MCF 10A (cell line): Measurements from ENCODE around the gene TAL1. TPM values are rescaled to one million over a fixed set of nuclear protein-coding genes. Genes with fewer than 3 reads are reported as not detected.

ENCODE experiments used
- BruUV-seq: library from RNA; stranded (reverse); fragments of 400-500 nt; replicated peaks from 2 replicates; lab custom pipeline; 2021; lab: Mats Ljungman, UMichigan
- CTCF ChIA-PET: fragments of 300-600 bp; sonication (Branson Sonifier 250); formaldehyde crosslinking; extraction: SDS; loops from one replicate; lab custom pipeline; 2021; ENCODE audit warnings: antibody characterized with exemption, inconsistent platforms; lab: Yijun Ruan, JAX
- POLR2A ChIA-PET: fragments of 300-600, 350-650 bp; sonication (Branson Sonifier 250); formaldehyde crosslinking; extraction: SDS; loops from one replicate; lab custom pipeline; 2020; ENCODE audit warnings: antibody characterized with exemption, inconsistent platforms; lab: Yijun Ruan, JAX
- DNase-seq: peaks from one replicate; pipeline ENCODE4 v3.0.0-alpha.2; 2018; ENCODE audit not compliant: unreplicated experiment
- H3K27ac Mint-ChIP-seq: one replicate; pipeline ENCODE4 v1.8.0; 2022; ENCODE audit warnings: mild to moderate bottlenecking, low read depth, mixed read lengths; ENCODE audit not compliant: unreplicated experiment
- H3K27me3 Mint-ChIP-seq: one replicate; pipeline ENCODE4 v1.8.0; 2022; ENCODE audit warnings: mixed read lengths; ENCODE audit not compliant: insufficient read depth, unreplicated experiment
- H3K36me3 Mint-ChIP-seq: one replicate; pipeline ENCODE4 v1.8.0; 2022; ENCODE audit warnings: mild to moderate bottlenecking, moderate library complexity, mixed read lengths; ENCODE audit not compliant: insufficient read depth, unreplicated experiment
- H3K4me1 Mint-ChIP-seq: one replicate; pipeline ENCODE4 v1.8.0; 2022; ENCODE audit warnings: mixed read lengths; ENCODE audit not compliant: insufficient read depth, unreplicated experiment
- H3K4me3 Mint-ChIP-seq: one replicate; pipeline ENCODE4 v1.8.0; 2022; ENCODE audit warnings: mild to moderate bottlenecking, moderate library complexity, mixed read lengths; ENCODE audit not compliant: unreplicated experiment
- H3K9me3 Mint-ChIP-seq: one replicate; pipeline ENCODE4 v1.8.0; 2022; ENCODE audit warnings: mixed read lengths; ENCODE audit not compliant: unreplicated experiment
- intact Hi-C: fragments of 100-400 bp; cut with micrococcal nuclease; formaldehyde crosslinking; loops from 2 replicates; pipeline ENCODE4 v1.14.1; 2022
- total RNA-seq: library from RNA; stranded (reverse); gene quantifications from 2 replicates; pipeline ENCODE4 v1.2.3, GENCODE V29; 2022
- TF ChIP-seq, protein P1 (sequence below): fragments of 200-600 bp; IDR thresholded peaks from one replicate; pipeline ENCODE4 v1.8.0; 2022; ENCODE audit warnings: antibody characterized with exemption, mild to moderate bottlenecking; ENCODE audit not compliant: unreplicated experiment

The TAL1 gene
- total RNA-seq, 1 experiment from 2014 or later, result not detected

DNA sequence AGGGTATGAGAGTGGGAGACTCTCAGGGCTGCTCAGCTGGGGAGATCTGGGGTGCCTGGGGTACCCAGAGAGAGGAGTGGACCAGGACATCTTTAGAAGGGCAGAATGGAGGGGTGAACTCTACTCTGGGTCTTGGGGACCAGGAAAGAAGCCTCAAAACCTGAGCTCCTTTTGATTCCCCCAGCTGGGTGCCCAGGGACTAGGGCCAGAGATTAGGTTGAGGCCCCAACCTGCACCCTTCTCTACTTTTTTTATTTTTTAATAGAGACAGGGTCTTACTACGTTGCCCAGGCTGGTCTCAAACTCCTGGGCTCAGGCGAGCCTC, 44.1 kb downstream of the TAL1 start:
- no peak overlapping the region for H3K27ac Mint-ChIP-seq
- H3K36me3 Mint-ChIP-seq, result peaks cover 5% of the 10 kb centered on the region
- POLR2A ChIA-PET, result no interaction called here
- no peak for DNase-seq
- BruUV-seq, result no TSS peak
- peak overlapping the region; percentile 50 for H3K4me3 Mint-ChIP-seq
- no peaks in the 10 kb centered on the region for H3K27me3 Mint-ChIP-seq
- H3K9me3 Mint-ChIP-seq, result no peaks in the 10 kb centered on the region
- CTCF ChIA-PET, result interaction anchor here (0.7 to 3.4 kb wide), 4 partner anchors 9 to 1016 kb away, joined by 3 to 20 read pairs (median 14); no protein-coding TSS in a partner anchor
- H3K4me1 Mint-ChIP-seq, result peaks cover 31% of the 10 kb centered on the region
- intact Hi-C loops, result no loop called here
- TF ChIP-seq, protein P1, sequence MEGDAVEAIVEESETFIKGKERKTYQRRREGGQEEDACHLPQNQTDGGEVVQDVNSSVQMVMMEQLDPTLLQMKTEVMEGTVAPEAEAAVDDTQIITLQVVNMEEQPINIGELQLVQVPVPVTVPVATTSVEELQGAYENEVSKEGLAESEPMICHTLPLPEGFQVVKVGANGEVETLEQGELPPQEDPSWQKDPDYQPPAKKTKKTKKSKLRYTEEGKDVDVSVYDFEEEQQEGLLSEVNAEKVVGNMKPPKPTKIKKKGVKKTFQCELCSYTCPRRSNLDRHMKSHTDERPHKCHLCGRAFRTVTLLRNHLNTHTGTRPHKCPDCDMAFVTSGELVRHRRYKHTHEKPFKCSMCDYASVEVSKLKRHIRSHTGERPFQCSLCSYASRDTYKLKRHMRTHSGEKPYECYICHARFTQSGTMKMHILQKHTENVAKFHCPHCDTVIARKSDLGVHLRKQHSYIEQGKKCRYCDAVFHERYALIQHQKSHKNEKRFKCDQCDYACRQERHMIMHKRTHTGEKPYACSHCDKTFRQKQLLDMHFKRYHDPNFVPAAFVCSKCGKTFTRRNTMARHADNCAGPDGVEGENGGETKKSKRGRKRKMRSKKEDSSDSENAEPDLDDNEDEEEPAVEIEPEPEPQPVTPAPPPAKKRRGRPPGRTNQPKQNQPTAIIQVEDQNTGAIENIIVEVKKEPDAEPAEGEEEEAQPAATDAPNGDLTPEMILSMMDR, result no peak

- no TSS peak for BruUV-seq
- DNase-seq, result no peak
- intact Hi-C loops, result no loop called here
- Mint-ChIP-seq H3K27me3 (no peaks in the 10 kb centered on the region), H3K4me1 (peaks cover 33% of the 10 kb centered on the region), H3K36me3 (peaks cover 5% of the 10 kb centered on the region), H3K9me3 (no peaks in the 10 kb centered on the region), H3K4me3 (peak overlapping the region; percentile 50), H3K27ac (no peak overlapping the region)
- TF ChIP-seq, protein P1, result no peak
- CTCF ChIA-PET, result interaction anchor here (0.7 to 2.1 kb wide), 3 partner anchors 8 to 1016 kb away, joined by 3 to 20 read pairs (median 11); no protein-coding TSS in a partner anchor
- POLR2A ChIA-PET, result no interaction called here
These were observed 44.6 kb downstream of the TAL1 start for GRCh38 chr1:47187231-47187925.

DNA sequence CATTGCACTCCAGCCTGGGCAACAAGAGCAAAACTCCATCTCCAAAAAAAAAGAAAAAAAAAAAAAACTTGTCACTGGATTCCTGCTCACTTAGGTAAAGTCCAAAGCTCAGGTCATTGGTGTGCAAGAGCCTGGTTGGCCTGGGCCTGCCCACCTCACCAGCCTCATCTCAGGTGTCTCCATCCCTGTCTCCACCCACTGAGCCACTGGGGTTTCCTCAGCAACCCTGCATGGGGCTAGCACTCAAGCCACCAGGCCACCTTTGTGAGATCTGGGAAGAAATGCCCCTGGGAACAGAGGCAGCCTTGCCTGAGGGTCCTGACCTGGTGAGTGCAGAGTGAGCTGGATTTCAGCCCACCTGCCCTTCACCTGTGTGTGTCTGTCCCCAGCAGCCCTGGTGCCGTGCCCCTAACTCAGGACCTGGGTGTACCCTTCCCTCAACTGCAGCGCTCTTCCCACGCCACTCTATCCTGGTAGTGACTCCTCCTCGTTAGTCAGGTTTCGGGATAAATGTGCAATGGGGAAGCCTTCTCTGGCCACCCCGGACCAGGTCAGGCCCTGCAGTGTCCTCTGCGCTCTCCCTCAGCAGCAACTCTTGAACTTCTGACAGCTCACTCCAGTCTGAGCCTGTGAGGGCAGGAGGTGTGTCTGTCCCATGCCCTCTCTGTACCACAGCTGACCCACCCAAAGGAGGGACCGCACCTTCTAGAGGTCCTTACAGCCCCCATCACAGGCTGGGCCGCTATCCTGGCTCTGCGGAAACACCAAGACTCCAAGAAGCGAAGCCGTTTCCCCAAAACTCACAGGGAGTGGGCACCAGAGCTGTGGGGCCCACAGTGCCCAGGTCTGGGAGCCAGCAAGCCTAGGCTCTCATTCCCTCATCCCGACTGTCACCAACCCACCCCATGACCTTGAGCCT, 45.5 kb downstream of the TAL1 start:
- no peak overlapping the region for H3K27ac Mint-ChIP-seq
- no peak overlapping the region for H3K4me3 Mint-ChIP-seq
- H3K27me3 Mint-ChIP-seq, result no peaks in the 10 kb centered on the region
- H3K36me3 Mint-ChIP-seq, result peaks cover 5% of the 10 kb centered on the region
- H3K4me1 Mint-ChIP-seq, result peaks cover 33% of the 10 kb centered on the region
- ChIA-PET CTCF (interaction anchor here (0.7 to 2.1 kb wide), 3 partner anchors 8 to 77 kb away, joined by 3 to 20 read pairs (median 4); no protein-coding TSS in a partner anchor), POLR2A (no interaction called here)
- intact Hi-C loops, result no loop called here
- TF ChIP-seq, protein P1, result no peak
- no peak for DNase-seq
- H3K9me3 Mint-ChIP-seq, result no peaks in the 10 kb centered on the region
- no TSS peak for BruUV-seq
